K562 (cell line): ENCODE measurements around the gene THOP1. TPM values are rescaled to one million over a fixed set of nuclear protein-coding genes. Genes with fewer than 3 reads are reported as not detected.

Source experiments
- ATAC-seq: fragments of 200-7000 bp; cut with Tn5 transposase; 3 replicates; pipeline ENCODE4 v1.9.1; 2020; ENCODE audit warnings: moderate library complexity
- BruUV-seq: library from RNA; stranded (reverse); fragments of 400-500 nt; replicated peaks from 2 replicates; lab custom pipeline; 2021; lab: Mats Ljungman, UMichigan
- CTCF ChIA-PET: fragments of 300-600 bp; formaldehyde crosslinking; extraction: SDS; loops from one replicate; lab custom pipeline; 2021; ENCODE audit warnings: low intra/inter-chr PET ratio; lab: Yijun Ruan, JAX
- POLR2A ChIA-PET: fragments of 300-600, 350-650 bp; sonication (Branson Sonifier 250); formaldehyde crosslinking; extraction: SDS; loops from one replicate; lab custom pipeline; 2021; ENCODE audit warnings: antibody characterized with exemption, inconsistent platforms; lab: Yijun Ruan, JAX
- DNase-seq, 4 experiments: peaks; one replicate each; pipeline versions ENCODE4 v3.0.0 to v3.0.0-alpha.2; 2011 to 2018; ENCODE audit warnings: low spot score in 3 of 4, mixed read lengths in 3 of 4; ENCODE audit errors: extremely low read depth in 1 of 4
- FAIRE-seq: peaks from 2 replicates; lab custom pipeline; 2011; peaks lifted over from hg19 to GRCh38; lab: Jason Lieb, UNC
- H2AFZ ChIP-seq: 2 replicates; pipeline ENCODE4 v1.6.0; 2011; ENCODE audit warnings: low read depth, low read length, control low read depth, inconsistent platforms
- H3K27ac ChIP-seq: fragments of 200-600 bp; 3 replicates; pipeline ENCODE4 v1.8.0; 2011; ENCODE audit warnings: low read depth, mild to moderate bottlenecking, control low read depth, inconsistent platforms, low read length, moderate library complexity, mixed read lengths; ENCODE audit errors: extremely low read depth
- H3K27me3 ChIP-seq, 2 experiments: fragments of 300-600 bp in 1 of 2; 2 replicates in 1 of 2; 3 replicates in 1 of 2; pipeline versions ENCODE4 v1.6.0 to v1.8.0; 2011; ENCODE audit warnings: inconsistent platforms in 2 of 2, low read length in 2 of 2, mild to moderate bottlenecking in 1 of 2, mixed read lengths in 1 of 2, moderate library complexity in 1 of 2; ENCODE audit not compliant: control insufficient read depth in 2 of 2, insufficient read depth in 2 of 2
- H3K36me3 ChIP-seq: fragments of 300-600 bp; 3 replicates; pipeline ENCODE4 v1.8.0; 2011; ENCODE audit warnings: mild to moderate bottlenecking, low read length, inconsistent platforms; ENCODE audit not compliant: control insufficient read depth, insufficient read depth
- H3K4me1 ChIP-seq, 2 experiments: fragments of 200-600 bp in 1 of 2; replicated peaks in 1 of 2; 2 replicates in 1 of 2; 3 replicates in 1 of 2; pipeline versions ENCODE4 v1.5.1 to v1.8.0; 2011; ENCODE audit warnings: inconsistent platforms in 2 of 2, low read length in 2 of 2, mild to moderate bottlenecking in 1 of 2, mixed read lengths in 1 of 2, moderate library complexity in 1 of 2; ENCODE audit not compliant: control insufficient read depth in 2 of 2, insufficient read depth in 2 of 2
- H3K4me2 ChIP-seq: 2 replicates; pipeline ENCODE4 v1.6.1; 2011; ENCODE audit warnings: low read length, control low read depth, inconsistent platforms, mixed read lengths; ENCODE audit not compliant: insufficient read depth
- H3K4me3 ChIP-seq: fragments of 200-600 bp; sonication (generic), shearing (Covaris generic); 2 replicates; pipeline ENCODE4 v1.5.1; 2016; ENCODE audit warnings: control low read depth, inconsistent platforms
- H3K79me2 ChIP-seq: fragments of 200-600 bp; 3 replicates; pipeline ENCODE4 v1.8.0; 2011; ENCODE audit warnings: low read length, inconsistent platforms; ENCODE audit not compliant: control insufficient read depth, insufficient read depth
- H3K9ac ChIP-seq, 2 experiments: 2 replicates each; pipeline versions ENCODE4 v1.6.0 to v1.6.1; 2011; ENCODE audit warnings: low read depth in 2 of 2, low read length in 2 of 2, control low read depth in 1 of 2, inconsistent platforms in 1 of 2, mild to moderate bottlenecking in 1 of 2, mixed read lengths in 1 of 2; ENCODE audit not compliant: insufficient read depth in 1 of 2
- H3K9me1 ChIP-seq: one replicate; pipeline ENCODE4 v1.6.0; 2011; ENCODE audit warnings: inconsistent platforms, mild to moderate bottlenecking, low read length, moderate library complexity; ENCODE audit not compliant: control insufficient read depth, insufficient read depth
- H3K9me3 ChIP-seq: replicated peaks from 2 replicates; pipeline ENCODE4 v1.5.1; 2011; ENCODE audit warnings: low read depth, low read length, inconsistent platforms; ENCODE audit not compliant: control insufficient read depth, insufficient read depth
- H4K20me1 ChIP-seq: replicated peaks from 2 replicates; pipeline ENCODE4 v1.6.1; 2011; ENCODE audit warnings: low read length, inconsistent platforms, mixed read lengths; ENCODE audit not compliant: control insufficient read depth, insufficient read depth
- CBX1 ChIP-seq: sonication (generic); IDR thresholded peaks from 2 replicates; pipeline ENCODE4 v1.6.1; 2016; ENCODE audit warnings: antibody characterized with exemption, low read depth, mild to moderate bottlenecking
- CBX2 ChIP-seq: fragments of 200-600 bp; sonication (generic); IDR thresholded peaks from one replicate; pipeline ENCODE4 v1.6.1; 2012; ENCODE audit warnings: mild to moderate bottlenecking, low read length, inconsistent platforms; ENCODE audit not compliant: insufficient read depth, poor library complexity, severe bottlenecking
- CXXC5 ChIP-seq: fragments of 250-450 bp; sonication (Bioruptor Pico); IDR thresholded peaks from 2 replicates; pipeline ENCODE4 v1.8.0; 2022; ENCODE audit warnings: inconsistent platforms, mild to moderate bottlenecking, moderate library complexity
- FOXA3 ChIP-seq, 2 experiments: fragments of 450-650 bp in 1 of 2; sonication (generic) in 1 of 2; formaldehyde crosslinking; IDR thresholded peaks in 1 of 2; conservative IDR thresholded peaks in 1 of 2; 2 replicates each; pipeline versions ENCODE4 v1.4.0 to v1.8.0; 2020 to 2022; ENCODE audit warnings: mild to moderate bottlenecking in 2 of 2, missing genetic modification reagents in 1 of 2
- HMGN3 ChIP-seq: IDR thresholded peaks from 2 replicates; pipeline ENCODE4 v1.6.1; 2011; ENCODE audit warnings: borderline replicate concordance, low read depth, mild to moderate bottlenecking, mixed read lengths, low read length; ENCODE audit not compliant: insufficient read length; ENCODE audit errors: extremely low read depth
- JUNB ChIP-seq: fragments of 450-650 bp; formaldehyde crosslinking; conservative IDR thresholded peaks from 2 replicates; pipeline ENCODE4 v1.4.0; 2020; ENCODE audit warnings: mild to moderate bottlenecking
- NKRF ChIP-seq: fragments of 450-650 bp; IDR thresholded peaks from 2 replicates; pipeline ENCODE4 v1.6.1; 2016; ENCODE audit warnings: borderline replicate concordance
- SIN3A ChIP-seq, 2 experiments: fragments of 150-350 bp in 1 of 2; IDR thresholded peaks; 2 replicates each; pipeline ENCODE4 v1.6.1; 2011 to 2016; ENCODE audit warnings: borderline replicate concordance in 2 of 2, low read depth in 2 of 2, low read length in 2 of 2, mild to moderate bottlenecking in 2 of 2, moderate library complexity in 2 of 2; ENCODE audit not compliant: control insufficient read depth in 1 of 2
- YBX1 ChIP-seq: fragments of 450-650 bp; IDR thresholded peaks from 2 replicates; pipeline ENCODE4 v1.7.1; 2016; ENCODE audit warnings: mild to moderate bottlenecking
- WGBS: fragments of 100-300 bp; shearing (Covaris generic); methylation state at CpG from one replicate; pipeline ENCODE4 v1.1.6; 2016; ENCODE audit warnings: low coverage, mixed read lengths; ENCODE audit not compliant: insufficient coverage; ENCODE audit errors: missing lambda C conversion rate; 5-methylcytosine and 5-hydroxymethylcytosine counted together
- in situ Hi-C: fragments of 300-500 bp; cut with MboI; formaldehyde crosslinking; loops from 4 replicates; pipeline ENCODE4 v1.15.0; 2018; ENCODE audit warnings: inconsistent platforms, mixed read lengths
- intact Hi-C: fragments of 100-400 bp; cut with micrococcal nuclease; formaldehyde crosslinking; loops from 2 replicates; pipeline ENCODE4 v1.14.2; 2022
- polyA plus RNA-seq, 8 experiments: library from polyadenylated mRNA; depleted of rRNA in 4 of 8; stranded (reverse) in 5 of 8; unstranded in 3 of 8; fragments of >200 nt; fragmentation: Nextera tagmentation in 2 of 8; fragmentation: Illumina TruSeq in 1 of 8; extraction: Ambion mirVana in 2 of 8; extraction: Trizol in 1 of 8; gene quantifications; 2 replicates each; pipeline versions ENCODE4 v1.2.1 to v1.2.3, GENCODE V29; 2011 to 2014; ENCODE audit warnings: inconsistent platforms in 1 of 8, missing spikeins in 1 of 8
- total RNA-seq, 7 experiments: library from RNA; depleted of rRNA in 6 of 7; stranded (reverse); fragments of >200 nt in 6 of 7; fragmentation: Illumina TruSeq in 2 of 7; extraction: Trizol in 2 of 7; gene quantifications; 2 replicates each; pipeline versions ENCODE4 v1.2.1 to v1.2.3, GENCODE V29; 2011 to 2021; ENCODE audit warnings: low replicate concordance in 1 of 7

Gene THOP1
- total and polyA plus RNA-seq, 9 of the 15 experiments (the other 6 are each of a cell fraction or from before 2014, with no cell fraction given): 1.3 to 255 (median 96.1) TPM

GRCh38 chr19:2756477-2756876 lies 28.8 kb upstream of the THOP1 start:
- intact Hi-C loops: no loop called here
- WGBS: 86% methylated on average over 8 of the region's 8 CpGs
- no TSS peak for BruUV-seq
- H3K27me3 ChIP-seq: no peaks in the 10 kb centered on the region
- ChIA-PET POLR2A (interaction anchor here (1.1 kb wide), 1 partner anchor 19 kb away, joined by 3 read pairs; no protein-coding TSS in a partner anchor), CTCF (interaction anchor here (0.6 kb wide), 1 partner anchor 512 kb away, joined by 6 read pairs; no protein-coding TSS in a partner anchor)
- no peaks in the 10 kb centered on the region for H4K20me1 ChIP-seq
- no peaks in the 10 kb centered on the region for H3K79me2 ChIP-seq
- H3K9ac ChIP-seq: no peak overlapping the region; a peak in 1 of 4 replicates
- H3K9me3 ChIP-seq: no peaks in the 10 kb centered on the region
- no peak overlapping the region for H3K4me2 ChIP-seq
- H3K9me1 ChIP-seq: no peaks in the 10 kb centered on the region
- peaks cover 0 to 12% of the 10 kb centered on the region in 2 experiments; a peak in 1 of 5 replicates for H3K4me1 ChIP-seq
- ATAC-seq: no peak
- H3K36me3 ChIP-seq: peaks cover 78% of the 10 kb centered on the region; the same call in 2 of the 3 replicates
- no peak overlapping the region for H2AFZ ChIP-seq
- TF ChIP-seq SIN3A (IDR thresholded peaks at IDR 0.05; ENCODE audit: borderline replicate concordance in 2 of 2, control insufficient read depth in 1 of 2, low read depth in 2 of 2, low read length in 2 of 2) (no peak), YBX1 (no peak), CBX1 (no peak), CBX2 (no peak), NKRF (no peak), FOXA3 (CRISPR knock-in tag; conservative IDR thresholded peaks at IDR 0.05 in 1 of 2, IDR thresholded peaks at IDR 0.05 in 1 of 2) (no peak), JUNB (CRISPR knock-in tag) (no peak), CXXC5 (CRISPR knock-in tag) (no peak), HMGN3 (no peak)
- no peak for DNase-seq
- no peak overlapping the region for H3K27ac ChIP-seq
- no peak for FAIRE-seq
- in situ Hi-C loops: no loop called here
- no peak overlapping the region for H3K4me3 ChIP-seq
